HepG2 (cell line): ENCODE measurements around the gene VSTM4. TPM values are rescaled to one million over a fixed set of nuclear protein-coding genes. Genes with fewer than 3 reads are reported as not detected.

Source experiments
- ATAC-seq: fragments of 200-7000 bp; cut with Tn5 transposase; 3 replicates; pipeline ENCODE4 v1.9.1; 2020; ENCODE audit warnings: mild to moderate bottlenecking, moderate library complexity
- BruUV-seq: library from RNA; stranded (reverse); fragments of 400-500 nt; replicated peaks from 2 replicates; lab custom pipeline; 2021; lab: Mats Ljungman, UMichigan
- CTCF ChIA-PET: fragments of 300-600 bp; formaldehyde crosslinking; extraction: SDS; loops from one replicate; lab custom pipeline; 2021; ENCODE audit warnings: low total read pairs, inconsistent platforms, low intra/inter-chr PET ratio; lab: Yijun Ruan, JAX
- POLR2A ChIA-PET: fragments of 350-600 bp; sonication (Branson Sonifier 250); formaldehyde crosslinking; loops from one replicate; lab custom pipeline; 2020; ENCODE audit warnings: antibody characterized with exemption, inconsistent platforms; lab: Yijun Ruan, JAX
- DNase-seq: peaks from one replicate; pipeline ENCODE4 v3.0.0-alpha.2; 2015; ENCODE audit warnings: low spot score
- FAIRE-seq: peaks from 3 replicates; lab custom pipeline; 2011; peaks lifted over from hg19 to GRCh38; lab: Jason Lieb, UNC
- H2AFZ ChIP-seq: one replicate; pipeline ENCODE4 v1.6.1; 2011; ENCODE audit warnings: low read length, inconsistent platforms
- H3K27ac ChIP-seq: fragments of 300-600 bp; 3 replicates; pipeline ENCODE4 v1.8.0; 2011; ENCODE audit warnings: mixed run types, mild to moderate bottlenecking, mixed read lengths, low read length, inconsistent platforms; ENCODE audit not compliant: insufficient read depth; ENCODE audit errors: extremely low read length
- H3K27me3 ChIP-seq, 2 experiments: fragments of 200-600 bp in 1 of 2; 2 replicates in 1 of 2; 3 replicates in 1 of 2; pipeline versions ENCODE4 v1.6.0 to v1.8.0; 2011; ENCODE audit warnings: low read length in 2 of 2, mild to moderate bottlenecking in 2 of 2, moderate library complexity in 2 of 2, inconsistent platforms in 1 of 2; ENCODE audit not compliant: insufficient read depth in 2 of 2, control insufficient read depth in 1 of 2
- H3K36me3 ChIP-seq, 2 experiments: fragments of 200-600 bp in 1 of 2; replicated peaks in 1 of 2; 2 replicates in 1 of 2; 3 replicates in 1 of 2; pipeline versions ENCODE4 v1.5.1 to v1.8.0; 2011; ENCODE audit warnings: low read length in 2 of 2, inconsistent platforms in 1 of 2; ENCODE audit not compliant: insufficient read depth in 2 of 2, control insufficient read depth in 1 of 2
- H3K4me1 ChIP-seq: 2 replicates; pipeline ENCODE4 v1.5.1; 2012; ENCODE audit warnings: low read length, inconsistent platforms; ENCODE audit not compliant: insufficient read depth
- H3K4me2 ChIP-seq: 2 replicates; pipeline ENCODE4 v1.6.0; 2011; ENCODE audit warnings: low read depth, low read length, inconsistent platforms
- H3K4me3 ChIP-seq, 3 experiments: fragments of 200-600 bp in 1 of 3; sonication (generic), shearing (Covaris generic) in 1 of 3; replicated peaks in 1 of 3; 2 replicates each; pipeline ENCODE4 v1.5.1; 2011 to 2016; ENCODE audit warnings: low read length in 3 of 3, inconsistent platforms in 2 of 3, low read depth in 2 of 3, mild to moderate bottlenecking in 2 of 3, control low read depth in 1 of 3, mixed read lengths in 1 of 3; ENCODE audit not compliant: insufficient read depth in 1 of 3
- H3K79me2 ChIP-seq: one replicate; pipeline ENCODE4 v1.6.1; 2011; ENCODE audit warnings: low read length, inconsistent platforms; ENCODE audit not compliant: insufficient read depth
- H3K9ac ChIP-seq: 2 replicates; pipeline ENCODE4 v1.6.0; 2011; ENCODE audit warnings: mild to moderate bottlenecking, low read depth, low read length, inconsistent platforms; ENCODE audit not compliant: insufficient read depth
- H3K9me3 ChIP-seq: 2 replicates; pipeline ENCODE4 v1.5.1; 2012; ENCODE audit warnings: mild to moderate bottlenecking, low read length
- H4K20me1 ChIP-seq: 2 replicates; pipeline ENCODE4 v1.6.0; 2011; ENCODE audit warnings: inconsistent platforms, mild to moderate bottlenecking, low read length, moderate library complexity; ENCODE audit not compliant: insufficient read depth
- JUND ChIP-seq: sonication (generic); formaldehyde crosslinking; IDR thresholded peaks from 2 replicates; pipeline ENCODE4 v1.8.0; 2022; ENCODE audit warnings: mild to moderate bottlenecking, missing genetic modification reagents
- KLF15 ChIP-seq: sonication (generic); formaldehyde crosslinking; IDR thresholded peaks from 2 replicates; pipeline ENCODE4 v1.8.1; 2023; ENCODE audit warnings: borderline replicate concordance, mild to moderate bottlenecking, inconsistent platforms, missing genetic modification reagents, mixed read lengths
- MIER3 ChIP-seq: IDR thresholded peaks from 2 replicates; pipeline ENCODE4 v1.6.1; 2016; ENCODE audit warnings: missing compliant biosample characterization, borderline replicate concordance
- NFIB ChIP-seq: sonication (generic); formaldehyde crosslinking; IDR thresholded peaks from 2 replicates; pipeline ENCODE4 v1.9.0; 2021; ENCODE audit warnings: missing genetic modification reagents, mild to moderate bottlenecking, borderline replicate concordance
- ONECUT2 ChIP-seq: sonication (generic); formaldehyde crosslinking; IDR thresholded peaks from 2 replicates; pipeline ENCODE4 v1.4.0; 2020; ENCODE audit warnings: missing genetic modification reagents
- PLSCR1 ChIP-seq: sonication (generic); formaldehyde crosslinking; IDR thresholded peaks from 2 replicates; pipeline ENCODE4 v1.5.0; 2020; ENCODE audit warnings: missing genetic modification reagents, mild to moderate bottlenecking, borderline replicate concordance
- PTBP1 ChIP-seq: fragments of 200-400 bp; formaldehyde crosslinking; IDR thresholded peaks from 2 replicates; pipeline ENCODE4 v1.6.1; 2018; ENCODE audit warnings: low read length, low read depth; ENCODE audit not compliant: poor library complexity, severe bottlenecking
- TAF15 ChIP-seq: fragments of 200-400 bp; formaldehyde crosslinking; IDR thresholded peaks from one replicate; pipeline ENCODE4 v1.6.1; 2018; ENCODE audit warnings: mild to moderate bottlenecking, low read depth, low read length; ENCODE audit not compliant: poor library complexity, severe bottlenecking
- ZNF136 ChIP-seq: sonication (generic); formaldehyde crosslinking; IDR thresholded peaks from 2 replicates; pipeline ENCODE4 v1.8.1; 2022; ENCODE audit warnings: low read depth, mild to moderate bottlenecking, moderate library complexity, missing genetic modification reagents
- ZNF672 ChIP-seq: sonication (generic); formaldehyde crosslinking; IDR thresholded peaks from 2 replicates; pipeline ENCODE4 v1.8.1; 2022; ENCODE audit warnings: missing genetic modification reagents
- ZNF747 ChIP-seq: sonication (generic); formaldehyde crosslinking; IDR thresholded peaks from 2 replicates; pipeline ENCODE4 v1.8.1; 2023; ENCODE audit warnings: missing genetic modification reagents, mild to moderate bottlenecking, borderline replicate concordance
- ZNF788 ChIP-seq: sonication (generic); formaldehyde crosslinking; IDR thresholded peaks from 2 replicates; pipeline ENCODE4 v1.5.0; 2020; ENCODE audit warnings: mild to moderate bottlenecking, missing genetic modification reagents, borderline replicate concordance
- WGBS: methylation state at CpG from one replicate; pipeline ENCODE4 v1.1.6; 2017; ENCODE audit warnings: low lambda C conversion rate; 5-methylcytosine and 5-hydroxymethylcytosine counted together
- in situ Hi-C: cut with HindIII; loops from 2 replicates; pipeline ENCODE4 v1.10.0; 2017; ENCODE audit warnings: low pct_unique_long_range_greater_than_20kb; ENCODE audit not compliant: extremely low pct_ligation_motif_present
- intact Hi-C: fragments of 100-400 bp; cut with micrococcal nuclease; formaldehyde crosslinking; loops from one replicate; pipeline ENCODE4 v1.10.0; 2022; ENCODE audit not compliant: unreplicated experiment
- polyA plus RNA-seq, 8 experiments: library from polyadenylated mRNA; depleted of rRNA in 3 of 8; stranded (reverse) in 7 of 8; unstranded in 1 of 8; fragments of >200 nt; fragmentation: Illumina TruSeq in 4 of 8; extraction: Trizol in 4 of 8; gene quantifications; 2 replicates each; pipeline versions ENCODE4 v1.2.1 to v1.2.3, GENCODE V29; 2011 to 2016; ENCODE audit warnings: low read depth in 4 of 8, missing spikeins in 1 of 8, mixed read lengths in 1 of 8; ENCODE audit not compliant: insufficient read depth in 1 of 8
- total RNA-seq, 5 experiments: library from RNA; depleted of rRNA; stranded (reverse); fragments of >200 nt; fragmentation: Illumina TruSeq; extraction: Trizol; gene quantifications; 2 replicates each; pipeline ENCODE4 v1.2.3, GENCODE V29; 2016; ENCODE audit warnings: low read depth in 1 of 5
- TF ChIP-seq, protein P1 (sequence below): sonication (generic); formaldehyde crosslinking; IDR thresholded peaks from 2 replicates; pipeline ENCODE4 v1.4.0; 2020; ENCODE audit warnings: missing genetic modification reagents
- TF ChIP-seq, protein P2 (sequence below): sonication (generic); formaldehyde crosslinking; IDR thresholded peaks from 2 replicates; pipeline ENCODE4 v1.9.0; 2021; ENCODE audit warnings: missing genetic modification reagents, borderline replicate concordance

VSTM4 gene
- total and polyA plus RNA-seq, 2 of the 13 experiments (the other 11 are each of a cell fraction or from before 2014, with no cell fraction given) = not detected

GRCh38 chr10:49091450-49092210 is 23.7 kb downstream of the VSTM4 start:
- under 1% methylated on average over 9 of the region's 13 CpGs for WGBS
- POLR2A ChIA-PET = no interaction called here
- peaks cover 2 to 5% of the 10 kb centered on the region in 2 experiments; a peak in 1 of 5 replicates for H3K27me3 ChIP-seq
- no peak for TF ChIP-seq PTBP1
- TF ChIP-seq ZNF747 (CRISPR knock-in tag) = no peak
- no peak for TF ChIP-seq KLF15 (CRISPR knock-in tag)
- TF ChIP-seq ZNF136 (CRISPR knock-in tag) = no peak
- no peak for TF ChIP-seq TAF15
- TF ChIP-seq, protein P1, sequence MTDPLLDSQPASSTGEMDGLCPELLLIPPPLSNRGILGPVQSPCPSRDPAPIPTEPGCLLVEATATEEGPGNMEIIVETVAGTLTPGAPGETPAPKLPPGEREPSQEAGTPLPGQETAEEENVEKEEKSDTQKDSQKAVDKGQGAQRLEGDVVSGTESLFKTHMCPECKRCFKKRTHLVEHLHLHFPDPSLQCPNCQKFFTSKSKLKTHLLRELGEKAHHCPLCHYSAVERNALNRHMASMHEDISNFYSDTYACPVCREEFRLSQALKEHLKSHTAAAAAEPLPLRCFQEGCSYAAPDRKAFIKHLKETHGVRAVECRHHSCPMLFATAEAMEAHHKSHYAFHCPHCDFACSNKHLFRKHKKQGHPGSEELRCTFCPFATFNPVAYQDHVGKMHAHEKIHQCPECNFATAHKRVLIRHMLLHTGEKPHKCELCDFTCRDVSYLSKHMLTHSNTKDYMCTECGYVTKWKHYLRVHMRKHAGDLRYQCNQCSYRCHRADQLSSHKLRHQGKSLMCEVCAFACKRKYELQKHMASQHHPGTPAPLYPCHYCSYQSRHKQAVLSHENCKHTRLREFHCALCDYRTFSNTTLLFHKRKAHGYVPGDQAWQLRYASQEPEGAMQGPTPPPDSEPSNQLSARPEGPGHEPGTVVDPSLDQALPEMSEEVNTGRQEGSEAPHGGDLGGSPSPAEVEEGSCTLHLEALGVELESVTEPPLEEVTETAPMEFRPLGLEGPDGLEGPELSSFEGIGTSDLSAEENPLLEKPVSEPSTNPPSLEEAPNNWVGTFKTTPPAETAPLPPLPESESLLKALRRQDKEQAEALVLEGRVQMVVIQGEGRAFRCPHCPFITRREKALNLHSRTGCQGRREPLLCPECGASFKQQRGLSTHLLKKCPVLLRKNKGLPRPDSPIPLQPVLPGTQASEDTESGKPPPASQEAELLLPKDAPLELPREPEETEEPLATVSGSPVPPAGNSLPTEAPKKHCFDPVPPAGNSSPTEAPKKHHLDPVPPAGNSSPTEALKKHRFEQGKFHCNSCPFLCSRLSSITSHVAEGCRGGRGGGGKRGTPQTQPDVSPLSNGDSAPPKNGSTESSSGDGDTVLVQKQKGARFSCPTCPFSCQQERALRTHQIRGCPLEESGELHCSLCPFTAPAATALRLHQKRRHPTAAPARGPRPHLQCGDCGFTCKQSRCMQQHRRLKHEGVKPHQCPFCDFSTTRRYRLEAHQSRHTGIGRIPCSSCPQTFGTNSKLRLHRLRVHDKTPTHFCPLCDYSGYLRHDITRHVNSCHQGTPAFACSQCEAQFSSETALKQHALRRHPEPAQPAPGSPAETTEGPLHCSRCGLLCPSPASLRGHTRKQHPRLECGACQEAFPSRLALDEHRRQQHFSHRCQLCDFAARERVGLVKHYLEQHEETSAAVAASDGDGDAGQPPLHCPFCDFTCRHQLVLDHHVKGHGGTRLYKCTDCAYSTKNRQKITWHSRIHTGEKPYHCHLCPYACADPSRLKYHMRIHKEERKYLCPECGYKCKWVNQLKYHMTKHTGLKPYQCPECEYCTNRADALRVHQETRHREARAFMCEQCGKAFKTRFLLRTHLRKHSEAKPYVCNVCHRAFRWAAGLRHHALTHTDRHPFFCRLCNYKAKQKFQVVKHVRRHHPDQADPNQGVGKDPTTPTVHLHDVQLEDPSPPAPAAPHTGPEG (CRISPR knock-in tag) = no peak
- TF ChIP-seq JUND (CRISPR knock-in tag) = no peak
- TF ChIP-seq NFIB = no peak
- no peak for TF ChIP-seq MIER3 (CRISPR knock-in tag)
- no peak for TF ChIP-seq ZNF672 (CRISPR knock-in tag)
- TF ChIP-seq, protein P2, sequence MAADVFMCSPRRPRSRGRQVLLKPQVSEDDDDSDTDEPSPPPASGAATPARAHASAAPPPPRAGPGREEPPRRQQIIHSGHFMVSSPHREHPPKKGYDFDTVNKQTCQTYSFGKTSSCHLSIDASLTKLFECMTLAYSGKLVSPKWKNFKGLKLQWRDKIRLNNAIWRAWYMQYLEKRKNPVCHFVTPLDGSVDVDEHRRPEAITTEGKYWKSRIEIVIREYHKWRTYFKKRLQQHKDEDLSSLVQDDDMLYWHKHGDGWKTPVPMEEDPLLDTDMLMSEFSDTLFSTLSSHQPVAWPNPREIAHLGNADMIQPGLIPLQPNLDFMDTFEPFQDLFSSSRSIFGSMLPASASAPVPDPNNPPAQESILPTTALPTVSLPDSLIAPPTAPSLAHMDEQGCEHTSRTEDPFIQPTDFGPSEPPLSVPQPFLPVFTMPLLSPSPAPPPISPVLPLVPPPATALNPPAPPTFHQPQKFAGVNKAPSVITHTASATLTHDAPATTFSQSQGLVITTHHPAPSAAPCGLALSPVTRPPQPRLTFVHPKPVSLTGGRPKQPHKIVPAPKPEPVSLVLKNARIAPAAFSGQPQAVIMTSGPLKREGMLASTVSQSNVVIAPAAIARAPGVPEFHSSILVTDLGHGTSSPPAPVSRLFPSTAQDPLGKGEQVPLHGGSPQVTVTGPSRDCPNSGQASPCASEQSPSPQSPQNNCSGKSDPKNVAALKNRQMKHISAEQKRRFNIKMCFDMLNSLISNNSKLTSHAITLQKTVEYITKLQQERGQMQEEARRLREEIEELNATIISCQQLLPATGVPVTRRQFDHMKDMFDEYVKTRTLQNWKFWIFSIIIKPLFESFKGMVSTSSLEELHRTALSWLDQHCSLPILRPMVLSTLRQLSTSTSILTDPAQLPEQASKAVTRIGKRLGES (CRISPR knock-in tag) = no peak
- no peak for TF ChIP-seq ZNF788
- TF ChIP-seq PLSCR1 (CRISPR knock-in tag) = no peak
- no peak for TF ChIP-seq ONECUT2 (CRISPR knock-in tag)

More at GRCh38 chr10:49091450-49092210, 23.7 kb downstream of the VSTM4 start:
- Histone ChIP-seq H3K79me2 (no peaks in the 10 kb centered on the region), H3K36me3 (no peaks in the 10 kb centered on the region), H3K9me3 (peaks cover 8% of the 10 kb centered on the region; the same call in 1 of the 2 replicates), H3K9ac (no peak overlapping the region), H3K4me2 (no peak overlapping the region), H3K4me3 (no peak overlapping the region), H2AFZ (no peak overlapping the region), H4K20me1 (no peaks in the 10 kb centered on the region), H3K27ac (no peak overlapping the region), H3K4me1 (no peaks in the 10 kb centered on the region)
- in situ Hi-C loops = no loop called here
- intact Hi-C loops = no loop called here
- FAIRE-seq (no peak), DNase-seq (no peak), ATAC-seq (no peak)
- no TSS peak for BruUV-seq
- CTCF ChIA-PET = no interaction called here
